Transverse colon (tissue), 4 donors: ENCODE results near the gene DDX28.

Source experiments
- CTCF ChIP-seq, 5 experiments: fragments of 200-600 bp in 3 of 5; fragments of 450-650 bp in 2 of 5; sonication (generic) in 3 of 5; IDR thresholded peaks; 1 replicate in 2 of 5; 2 replicates in 3 of 5; pipeline ENCODE4 v1.5.1; 2016 to 2017; ENCODE audit warnings: antibody characterized with exemption in 5 of 5, inconsistent platforms in 3 of 5, mild to moderate bottlenecking in 2 of 5, moderate library complexity in 1 of 5
- EP300 ChIP-seq: sonication (generic); formaldehyde crosslinking; IDR thresholded peaks from one replicate; pipeline ENCODE4 v1.6.1; 2017; ENCODE audit warnings: antibody characterized with exemption, low read depth
- POLR2A ChIP-seq: fragments of 450-650 bp; IDR thresholded peaks from one replicate; pipeline ENCODE4 v1.6.1; 2016; ENCODE audit warnings: antibody characterized with exemption, mild to moderate bottlenecking, moderate library complexity
- POLR2AphosphoS5 ChIP-seq, 3 donors: sonication (generic); formaldehyde crosslinking; IDR thresholded peaks; one replicate each; pipeline ENCODE4 v1.6.1; 2016; ENCODE audit warnings: antibody characterized with exemption in 3 of 3

DNA sequence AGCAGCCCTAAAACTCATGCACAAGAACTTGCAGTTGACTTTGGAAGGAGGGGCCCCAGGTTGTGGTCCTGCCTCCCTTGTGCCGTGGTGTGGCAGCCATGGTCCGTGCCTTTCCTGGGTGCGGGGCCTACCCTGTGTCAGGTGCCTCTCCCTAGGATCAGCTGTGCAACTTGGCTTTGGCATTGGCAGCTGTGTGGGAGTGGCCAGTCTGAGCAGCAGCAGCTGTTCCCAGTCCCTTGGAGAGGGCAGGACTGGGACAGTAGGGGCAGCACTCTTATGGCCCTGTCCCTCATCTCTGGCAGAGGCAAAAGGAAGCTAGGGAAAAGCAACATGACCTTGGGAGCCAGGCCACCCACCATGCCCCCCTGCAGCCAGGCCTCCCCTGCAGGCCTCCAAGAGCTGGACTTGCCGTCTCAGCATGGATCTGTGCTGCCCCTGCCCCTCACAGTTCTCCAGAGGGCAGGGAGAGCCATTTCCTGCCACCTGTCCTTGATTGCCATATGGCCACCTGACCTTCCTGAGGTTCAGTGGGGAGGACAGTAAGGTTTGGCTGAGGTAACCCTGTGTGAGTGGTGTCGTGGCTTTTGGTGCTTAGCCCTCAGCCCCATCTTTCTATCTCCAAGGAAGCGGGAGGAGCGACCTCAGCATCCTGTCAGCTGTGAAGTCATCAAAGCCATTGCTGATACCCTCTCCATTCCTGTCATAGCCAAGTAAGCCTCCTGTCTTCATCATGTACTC is 46.6 kb upstream of the DDX28 start:
- TF ChIP-seq CTCF (IDR thresholded peaks at IDR 0.05), result no peak
- TF ChIP-seq EP300, result no peak
- TF ChIP-seq POLR2A, result no peak
- peak; percentile 21 to 47 (median 30) for TF ChIP-seq POLR2AphosphoS5 (IDR thresholded peaks at IDR 0.05)
